Breast epithelium (tissue), 4 donors: ENCODE measurements around the gene CPAMD8. TPM values are rescaled to one million over a fixed set of nuclear protein-coding genes. Genes with fewer than 3 reads are reported as not detected.
"Not testable (repeated sequence)": the region's sequence is repeated elsewhere in the genome, so short reads cannot be mapped to it uniquely, and the experiment has no call there.

ENCODE experiments used
- DNase-seq, 2 donors: peaks; one replicate each; pipeline ENCODE4 v3.0.0-alpha.2; 2019; ENCODE audit warnings: low spot score in 2 of 2
- H3K27ac ChIP-seq, 2 donors: fragments of 200-600 bp; sonication (generic) in 1 of 2; one replicate each; pipeline ENCODE4 v1.5.1; 2016 to 2019; ENCODE audit warnings: mild to moderate bottlenecking in 1 of 2
- H3K27me3 ChIP-seq, 2 donors: fragments of 200-600 bp; sonication (generic) in 1 of 2; one replicate each; pipeline versions ENCODE4 v1.5.1 to v1.6.0; 2017 to 2019; ENCODE audit warnings: control low read depth in 1 of 2, mild to moderate bottlenecking in 1 of 2
- H3K36me3 ChIP-seq: fragments of 200-600 bp; one replicate; pipeline ENCODE4 v1.5.1; 2019
- H3K4me1 ChIP-seq, 2 donors: fragments of 200-600 bp; sonication (generic); one replicate each; pipeline ENCODE4 v1.5.1; 2016 to 2019; ENCODE audit warnings: control low read depth in 1 of 2
- H3K4me3 ChIP-seq, 3 donors: fragments of 200-600 bp; sonication (generic); 1 replicate in 2 of 3; 2 replicates in 1 of 3; pipeline ENCODE4 v1.5.1; 2016 to 2019; ENCODE audit warnings: mild to moderate bottlenecking in 3 of 3, moderate library complexity in 2 of 3
- H3K9me3 ChIP-seq, 2 donors: fragments of 200-600 bp; sonication (generic) in 1 of 2; one replicate each; pipeline ENCODE4 v1.5.1; 2016 to 2019; ENCODE audit warnings: control low read depth in 1 of 2
- POLR2A ChIP-seq: fragments of 450-650 bp; IDR thresholded peaks from one replicate; pipeline ENCODE4 v1.6.1; 2016; ENCODE audit warnings: antibody characterized with exemption, mild to moderate bottlenecking, moderate library complexity
- POLR2AphosphoS5 ChIP-seq, 3 donors: sonication (generic); formaldehyde crosslinking; IDR thresholded peaks; one replicate each; pipeline ENCODE4 v1.6.1; 2017; ENCODE audit warnings: antibody characterized with exemption in 3 of 3
- intact Hi-C: fragments of 100-400 bp; cut with DNase I; formaldehyde crosslinking; loops from one replicate; pipeline ENCODE4 v1.15.1; 2023; ENCODE audit warnings: low total_unique reads
- total RNA-seq, 3 donors: library from RNA; depleted of rRNA; stranded (reverse); fragments of >200 nt; gene quantifications; one replicate each; pipeline ENCODE4 v1.1.0, GENCODE V29; 2016
- TF ChIP-seq, protein P1 (sequence below), 3 donors: fragments of 450-650 bp; IDR thresholded peaks; one replicate each; pipeline ENCODE4 v1.5.1; 2016 to 2017; ENCODE audit warnings: antibody characterized with exemption in 3 of 3, mild to moderate bottlenecking in 3 of 3, moderate library complexity in 3 of 3

Gene CPAMD8
- total RNA-seq, 3 donors from 2014 or later, result 9.5 to 24.0 (median 20.2) TPM

DNA sequence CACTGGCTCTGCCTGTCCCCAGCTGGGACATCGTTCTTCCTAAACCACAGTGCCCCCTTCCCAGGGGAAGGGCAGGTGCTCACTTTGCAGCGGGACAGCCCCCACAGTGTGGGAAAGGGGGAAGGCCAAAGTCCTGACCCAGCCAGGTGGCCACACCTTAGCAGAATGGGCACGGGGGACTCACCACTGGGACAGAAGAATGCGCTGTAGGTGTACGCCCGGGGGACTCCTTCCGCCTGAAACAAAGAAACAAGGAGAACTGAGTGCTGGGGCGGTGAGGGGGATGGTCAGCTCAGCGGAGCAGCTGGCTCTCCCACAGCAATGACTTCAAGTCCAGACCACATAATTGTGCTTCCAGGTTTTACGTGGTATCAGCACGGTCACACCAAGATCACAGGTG is 88.4 kb downstream of the CPAMD8 start:
- Histone ChIP-seq H3K4me3 (no peak overlapping the region), H3K27ac (no peak overlapping the region), H3K9me3 (peaks cover 0 to 24% of the 10 kb centered on the region in 2 donors), H3K36me3 (no peaks in the 10 kb centered on the region), H3K4me1 (no peaks in the 10 kb centered on the region), H3K27me3 (no peaks in the 10 kb centered on the region)
- DNase-seq, result no peak
- intact Hi-C loops, result no loop called here
- TF ChIP-seq POLR2AphosphoS5 (IDR thresholded peaks at IDR 0.05), result no peak
- TF ChIP-seq, protein P1, sequence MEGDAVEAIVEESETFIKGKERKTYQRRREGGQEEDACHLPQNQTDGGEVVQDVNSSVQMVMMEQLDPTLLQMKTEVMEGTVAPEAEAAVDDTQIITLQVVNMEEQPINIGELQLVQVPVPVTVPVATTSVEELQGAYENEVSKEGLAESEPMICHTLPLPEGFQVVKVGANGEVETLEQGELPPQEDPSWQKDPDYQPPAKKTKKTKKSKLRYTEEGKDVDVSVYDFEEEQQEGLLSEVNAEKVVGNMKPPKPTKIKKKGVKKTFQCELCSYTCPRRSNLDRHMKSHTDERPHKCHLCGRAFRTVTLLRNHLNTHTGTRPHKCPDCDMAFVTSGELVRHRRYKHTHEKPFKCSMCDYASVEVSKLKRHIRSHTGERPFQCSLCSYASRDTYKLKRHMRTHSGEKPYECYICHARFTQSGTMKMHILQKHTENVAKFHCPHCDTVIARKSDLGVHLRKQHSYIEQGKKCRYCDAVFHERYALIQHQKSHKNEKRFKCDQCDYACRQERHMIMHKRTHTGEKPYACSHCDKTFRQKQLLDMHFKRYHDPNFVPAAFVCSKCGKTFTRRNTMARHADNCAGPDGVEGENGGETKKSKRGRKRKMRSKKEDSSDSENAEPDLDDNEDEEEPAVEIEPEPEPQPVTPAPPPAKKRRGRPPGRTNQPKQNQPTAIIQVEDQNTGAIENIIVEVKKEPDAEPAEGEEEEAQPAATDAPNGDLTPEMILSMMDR (IDR thresholded peaks at IDR 0.05), result no peak
- TF ChIP-seq POLR2A, result no peak

DNA sequence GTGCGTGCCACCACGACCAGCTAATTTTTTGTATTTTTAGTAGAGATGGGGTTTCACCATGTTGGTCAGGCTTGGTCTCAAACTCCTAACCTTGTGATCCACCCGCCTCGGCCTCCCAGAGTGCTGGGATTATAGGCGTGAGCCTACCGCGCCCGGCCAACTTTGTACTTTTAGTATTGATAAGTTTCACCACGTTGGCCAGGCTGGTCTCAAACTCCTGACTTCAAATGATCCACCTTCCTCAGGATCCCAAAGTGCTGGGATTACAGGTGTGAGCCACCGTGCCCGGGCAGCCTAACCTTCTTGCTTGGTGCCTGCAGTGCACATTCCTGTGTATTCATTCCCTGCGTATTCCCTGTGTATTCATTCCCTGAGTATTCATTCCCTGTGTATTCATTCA is 88.8 kb downstream of the CPAMD8 start:
- DNase-seq, result peak in 1 of 2 donors; percentile 10
- H3K27me3 ChIP-seq, H3K4me1 ChIP-seq, H3K4me3 ChIP-seq, H3K27ac ChIP-seq, H3K36me3 ChIP-seq, intact Hi-C loops: not testable (repeated sequence)
- peaks cover 0 to 24% of the 10 kb centered on the region in 2 donors for H3K9me3 ChIP-seq

DNA sequence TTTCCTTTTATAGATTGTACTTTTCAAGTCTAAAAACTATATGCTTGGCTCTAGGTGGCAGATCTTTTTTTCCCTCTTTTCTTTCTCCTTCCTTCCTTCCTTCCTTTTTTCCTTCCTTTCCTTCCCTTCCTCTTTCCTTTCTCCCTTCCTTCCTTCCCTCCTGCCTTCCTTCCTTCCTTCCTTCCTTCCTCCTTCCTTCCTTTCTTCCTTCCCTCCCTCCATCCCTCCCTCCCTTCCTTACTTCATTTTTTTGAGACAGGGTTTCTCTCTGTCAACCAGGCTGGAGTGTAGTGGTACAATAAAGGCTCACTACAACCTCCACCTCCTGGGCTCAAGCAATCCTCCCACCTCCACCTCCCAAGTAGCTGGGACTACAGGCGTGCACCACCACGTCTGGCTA is 89.7 kb downstream of the CPAMD8 start:
- Histone ChIP-seq H3K27me3 (no peaks in the 10 kb centered on the region), H3K27ac (no peak overlapping the region), H3K36me3 (no peaks in the 10 kb centered on the region), H3K4me1 (no peaks in the 10 kb centered on the region), H3K9me3 (peaks cover 0 to 24% of the 10 kb centered on the region in 2 donors), H3K4me3 (no peak overlapping the region)
- DNase-seq, result no peak
- intact Hi-C loops, result no loop called here
- no peak for TF ChIP-seq POLR2A
- TF ChIP-seq, protein P1 (IDR thresholded peaks at IDR 0.05), result no peak
- TF ChIP-seq POLR2AphosphoS5 (IDR thresholded peaks at IDR 0.05), result no peak

DNA sequence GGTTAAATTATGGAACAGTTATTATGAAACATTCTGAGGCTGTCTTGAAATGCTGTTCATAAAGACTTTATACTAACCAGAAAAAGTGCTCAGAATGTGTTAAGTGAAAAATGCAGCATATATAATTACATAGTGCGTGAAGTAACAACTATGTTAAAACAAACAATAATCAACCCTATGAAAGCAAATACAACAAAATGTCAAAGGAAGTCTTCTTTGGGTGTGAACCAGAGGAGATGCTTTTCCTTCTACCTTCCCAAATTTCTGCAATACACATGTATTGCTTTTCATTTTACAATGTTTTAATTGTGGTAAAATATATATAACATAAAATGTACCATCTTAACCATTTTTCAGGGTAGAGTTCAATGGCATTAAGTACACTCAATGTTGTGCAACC is 92.1 kb downstream of the CPAMD8 start:
- no peaks in the 10 kb centered on the region for H3K36me3 ChIP-seq
- no peaks in the 10 kb centered on the region for H3K27me3 ChIP-seq
- no peak for DNase-seq
- TF ChIP-seq POLR2AphosphoS5 (IDR thresholded peaks at IDR 0.05) (no peak), POLR2A (no peak)
- TF ChIP-seq, protein P1 (IDR thresholded peaks at IDR 0.05), result no peak
- H3K4me3 ChIP-seq, result no peak overlapping the region
- intact Hi-C loops, result no loop called here
- no peak overlapping the region for H3K27ac ChIP-seq
- H3K4me1 ChIP-seq, result no peaks in the 10 kb centered on the region
- H3K9me3 ChIP-seq, result peaks cover 0 to 24% of the 10 kb centered on the region in 2 donors

DNA sequence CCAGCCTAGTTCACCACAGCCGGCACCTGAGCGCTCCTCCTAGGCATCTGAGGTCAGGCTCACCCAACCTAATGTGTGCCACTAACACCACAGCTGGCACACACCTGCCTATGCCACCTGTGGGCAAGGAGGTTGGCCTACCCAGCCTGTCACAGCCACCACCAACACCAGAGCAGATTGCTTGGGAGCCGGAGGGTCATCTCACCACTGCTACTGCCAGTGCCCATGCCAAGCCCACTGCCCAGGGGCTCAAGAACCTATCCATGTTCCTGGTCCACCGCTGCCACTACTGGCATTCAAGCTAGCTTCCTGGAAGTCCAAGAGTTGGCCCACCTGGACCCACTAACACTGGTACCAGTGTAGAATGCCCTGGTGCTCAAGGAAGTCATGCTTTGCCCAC is 95.3 kb downstream of the CPAMD8 start:
- H3K9me3 ChIP-seq, result peaks cover 0 to 24% of the 10 kb centered on the region in 2 donors
- no peak for DNase-seq
- no peak for TF ChIP-seq POLR2AphosphoS5 (IDR thresholded peaks at IDR 0.05)
- TF ChIP-seq, protein P1 (IDR thresholded peaks at IDR 0.05), result no peak
- TF ChIP-seq POLR2A, result no peak

DNA sequence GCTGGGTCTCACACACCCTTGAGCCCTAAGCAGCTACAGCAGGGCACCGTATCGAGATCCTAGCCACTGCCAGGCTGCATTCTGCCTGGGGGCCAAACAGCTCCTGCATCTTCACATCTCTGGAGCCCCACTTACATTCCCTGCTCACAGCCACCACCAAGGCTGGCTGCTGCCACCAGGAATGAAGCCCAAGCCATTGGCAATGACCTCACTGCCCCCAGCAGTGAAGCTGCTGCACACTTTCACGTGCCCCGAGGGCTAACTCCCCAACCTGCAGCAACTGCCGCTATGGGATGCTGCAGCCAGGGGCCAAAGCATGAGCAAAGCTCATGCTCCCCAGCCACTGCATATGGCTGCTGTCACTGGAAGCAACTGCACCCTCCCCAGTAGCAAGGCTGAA is 95.9 kb downstream of the CPAMD8 start:
- Histone ChIP-seq H3K4me1 (no peaks in the 10 kb centered on the region), H3K36me3 (no peaks in the 10 kb centered on the region), H3K9me3 (peaks cover 0 to 24% of the 10 kb centered on the region in 2 donors), H3K4me3 (no peak overlapping the region), H3K27ac (no peak overlapping the region), H3K27me3 (no peaks in the 10 kb centered on the region)
- TF ChIP-seq, protein P1 (IDR thresholded peaks at IDR 0.05), result no peak
- intact Hi-C loops, result no loop called here
- DNase-seq, result no peak

More for the DNA sequence above, 95.3 kb downstream of the CPAMD8 start:
- no peaks in the 10 kb centered on the region for H3K4me1 ChIP-seq
- intact Hi-C loops, result no loop called here
- no peaks in the 10 kb centered on the region for H3K36me3 ChIP-seq
- no peaks in the 10 kb centered on the region for H3K27me3 ChIP-seq
- H3K4me3 ChIP-seq, result no peak overlapping the region
- no peak overlapping the region for H3K27ac ChIP-seq
